Prostate gland (tissue), 2 donors: ENCODE data around the gene SF3B3.

Experiments used
- CTCF ChIP-seq, 4 experiments: fragments of 200-600 bp in 2 of 4; fragments of 450-650 bp in 2 of 4; sonication (generic) in 2 of 4; IDR thresholded peaks; 1 replicate in 3 of 4; 2 replicates in 1 of 4; pipeline ENCODE4 v1.5.1; 2016 to 2019; ENCODE audit warnings: antibody characterized with exemption in 4 of 4, mild to moderate bottlenecking in 2 of 4, moderate library complexity in 2 of 4
- POLR2A ChIP-seq: fragments of 450-650 bp; IDR thresholded peaks from one replicate; pipeline ENCODE4 v1.6.1; 2016; ENCODE audit warnings: antibody characterized with exemption, mild to moderate bottlenecking
- POLR2AphosphoS5 ChIP-seq: sonication (generic); formaldehyde crosslinking; IDR thresholded peaks from one replicate; pipeline ENCODE4 v1.6.1; 2017; ENCODE audit warnings: antibody characterized with exemption

- TF ChIP-seq POLR2A (no peak), CTCF (IDR thresholded peaks at IDR 0.05) (no peak), POLR2AphosphoS5 (no peak)
Measured at GRCh38 chr16:70510216-70510615, 13.4 kb upstream of the SF3B3 start.
